ENCODE results near the gene PPIL1.
"Not testable (repeated sequence)": the region's sequence is repeated elsewhere in the genome, so short reads cannot be mapped to it uniquely, and the experiment has no call there.

GRCh38 chr6:36891153-36891552, 16.6 kb upstream of the PPIL1 start:
- TF ChIP-seq CTCF (IDR thresholded peaks at IDR 0.05; ENCODE audit: poor library complexity); EZH2 (IDR thresholded peaks at IDR 0.05; ENCODE audit: borderline replicate concordance): not testable (repeated sequence)

Measured in hepatocyte (in vitro differentiated cells).